Fibroblast of the conjunctiva (primary cell): Measurements from ENCODE around the gene GPR31.

ENCODE experiments used
- DNase-seq: peaks from one replicate; pipeline ENCODE4 v3.0.0-alpha.2; 2010; ENCODE audit warnings: low read depth

Gene GPR31

DNA sequence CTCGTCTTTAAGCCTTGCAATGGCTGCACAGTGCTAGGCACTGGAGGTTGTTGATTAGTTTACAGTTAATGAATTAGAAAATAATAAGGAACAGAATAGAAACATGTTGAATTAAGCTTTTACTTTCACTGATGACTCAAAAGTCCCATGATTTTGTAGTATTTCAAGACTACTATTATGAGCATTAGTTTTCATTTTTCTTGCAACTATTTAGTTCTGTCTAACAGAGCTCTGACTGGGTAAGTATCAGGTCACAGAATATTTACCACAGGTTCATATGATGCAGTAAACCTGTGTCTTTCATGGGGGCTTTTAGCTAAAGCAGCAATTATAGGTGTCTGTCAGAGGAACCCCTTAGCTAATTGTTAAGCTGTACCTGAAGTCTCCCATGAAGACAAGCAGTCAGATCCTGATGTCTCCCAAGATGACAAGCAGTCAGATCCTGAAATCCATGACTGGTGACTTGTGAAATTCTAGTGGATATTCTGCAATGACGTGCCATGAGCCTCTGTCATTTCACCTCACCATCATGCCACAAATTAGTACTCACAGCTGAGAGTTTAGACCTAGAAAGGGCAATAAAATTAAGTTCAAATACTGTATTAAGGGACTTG is 8.2 kb upstream of the GPR31 start:
- no peak for DNase-seq

- no peak for DNase-seq
Measured at GRCh38 chr6:167164261-167164660, 6.5 kb upstream of the GPR31 start.

- DNase-seq, result no peak
Measured at GRCh38 chr6:167163476-167164011, 5.8 kb upstream of the GPR31 start.

DNA sequence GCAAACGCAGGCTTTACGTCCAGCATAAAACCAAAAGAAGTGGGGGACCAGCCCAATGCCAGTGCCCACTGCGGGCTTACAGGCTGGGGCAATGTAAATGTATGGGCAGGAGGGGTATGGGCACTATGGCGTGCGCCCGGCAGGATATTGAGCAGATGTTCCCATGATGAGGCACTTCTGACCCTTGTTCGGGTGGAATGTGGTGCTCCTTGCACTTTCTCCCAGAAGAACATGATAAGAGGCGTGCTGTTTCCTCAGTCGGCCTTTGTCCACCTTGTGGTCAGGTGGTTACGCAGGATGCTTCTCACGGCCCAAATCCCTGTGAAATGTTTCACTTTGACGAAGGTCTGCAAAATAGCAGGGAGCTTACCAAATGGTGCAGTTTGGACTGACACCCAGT is 4.8 kb upstream of the GPR31 start:
- DNase-seq, result no peak

DNA sequence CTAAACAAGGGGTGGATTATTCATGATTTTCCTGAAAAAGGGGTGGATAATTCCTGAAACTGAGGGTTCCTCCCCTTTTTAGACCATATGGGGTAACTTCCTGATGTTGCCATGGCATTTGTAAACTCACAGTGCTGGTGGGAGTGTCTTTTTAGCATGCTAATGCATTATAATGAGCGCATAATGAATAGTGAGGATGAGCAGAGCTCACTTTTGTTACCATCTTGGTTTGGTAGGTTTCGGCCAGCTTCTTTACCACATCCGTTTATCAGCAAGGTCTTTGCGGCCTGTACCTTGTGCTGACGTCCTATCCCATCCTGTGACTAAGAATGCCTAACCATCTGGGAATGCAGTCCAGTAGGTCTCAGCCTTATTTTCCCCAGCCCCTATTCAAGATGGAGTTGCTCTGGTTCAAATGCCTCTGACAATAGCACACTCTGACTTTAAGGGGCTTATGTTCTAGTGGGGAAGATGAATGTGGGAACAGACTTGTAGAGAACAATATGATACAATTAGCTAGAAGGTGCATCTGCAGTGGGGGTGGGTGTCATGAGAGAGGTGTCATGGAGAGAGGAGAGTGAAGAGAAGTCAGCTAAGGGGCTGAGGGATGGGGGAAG is 4.2 kb upstream of the GPR31 start:
- DNase-seq, result no peak

- DNase-seq, result no peak
Measured at GRCh38 chr6:167157414-167157813, 366 bp downstream of the GPR31 start.

GRCh38 chr6:167154895-167155294 is 2.9 kb downstream of the GPR31 start:
- DNase-seq, result no peak

GRCh38 chr6:167154291-167154690 is 3.5 kb downstream of the GPR31 start:
- no peak for DNase-seq

- DNase-seq, result no peak
Measured at GRCh38 chr6:167153521-167153959, 4.2 kb downstream of the GPR31 start.

DNA sequence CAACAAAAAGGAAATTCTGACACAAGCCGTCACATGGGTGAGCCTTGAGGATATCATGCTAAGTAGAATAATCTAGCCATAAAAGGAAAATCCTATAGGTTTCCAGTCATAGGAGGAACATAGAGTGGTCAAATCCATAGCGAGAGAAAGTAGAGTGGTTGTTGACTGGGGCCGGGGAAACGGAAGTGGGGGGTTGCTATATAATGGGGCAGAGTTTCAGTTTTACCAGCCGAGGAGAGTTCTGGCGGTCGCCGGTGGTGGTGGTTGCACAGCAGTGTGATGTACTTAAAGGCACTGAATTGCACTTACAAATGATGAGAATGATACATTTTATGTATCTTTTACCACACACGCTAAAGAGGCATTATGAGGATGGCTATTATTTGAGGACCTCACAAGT is 4.9 kb downstream of the GPR31 start:
- no peak for DNase-seq

- no peak for DNase-seq
Measured at GRCh38 chr6:167151648-167152047, 6.1 kb downstream of the GPR31 start.

DNA sequence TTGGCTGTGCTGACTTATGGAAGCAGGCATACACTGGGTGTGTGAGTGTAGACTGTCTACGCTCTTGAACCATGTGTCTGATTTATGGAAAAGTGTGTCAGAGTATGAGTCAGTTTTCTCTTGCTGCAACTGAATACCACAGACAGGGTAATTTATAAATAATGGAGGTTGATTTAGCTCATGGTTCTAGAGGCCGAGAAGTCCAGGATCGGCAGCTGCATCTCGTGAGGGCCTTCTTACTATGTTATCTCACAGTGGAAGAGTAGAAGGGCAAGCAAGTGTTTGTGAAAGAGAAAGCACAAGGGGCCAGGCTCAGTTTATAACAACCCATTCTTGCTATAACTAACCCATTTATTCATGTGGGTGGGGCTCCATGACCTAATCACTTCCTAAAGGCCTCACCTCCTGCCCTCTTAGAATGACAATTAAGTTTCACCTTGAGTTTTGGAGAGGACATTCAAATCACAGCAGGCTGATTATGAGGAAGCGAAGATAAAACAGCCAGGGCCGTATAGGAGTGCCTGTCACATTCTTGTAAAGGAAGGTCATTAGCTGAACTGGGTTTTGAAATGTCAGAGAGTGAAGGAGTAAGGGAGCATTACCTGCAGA is 6.7 kb downstream of the GPR31 start:
- DNase-seq, result no peak

DNA sequence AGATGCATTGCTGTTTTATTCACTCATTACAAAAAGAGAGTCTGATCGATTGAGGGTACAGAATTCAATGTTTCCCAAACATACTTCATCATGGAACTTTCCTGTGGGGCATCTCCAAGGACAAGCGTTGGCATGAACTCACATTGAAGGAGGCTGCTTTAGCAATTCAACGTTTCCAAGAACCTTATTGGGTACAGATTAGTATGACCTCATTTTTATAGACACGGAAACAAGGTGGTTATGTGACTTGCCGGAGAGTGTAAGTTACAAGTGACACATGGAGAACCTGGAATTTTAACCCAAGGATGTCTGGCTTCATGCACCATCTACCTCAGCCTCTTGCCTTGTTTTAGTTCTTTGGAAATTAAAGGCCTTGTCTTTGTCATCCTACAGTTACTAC is 8.8 kb downstream of the GPR31 start:
- DNase-seq, result no peak

DNA sequence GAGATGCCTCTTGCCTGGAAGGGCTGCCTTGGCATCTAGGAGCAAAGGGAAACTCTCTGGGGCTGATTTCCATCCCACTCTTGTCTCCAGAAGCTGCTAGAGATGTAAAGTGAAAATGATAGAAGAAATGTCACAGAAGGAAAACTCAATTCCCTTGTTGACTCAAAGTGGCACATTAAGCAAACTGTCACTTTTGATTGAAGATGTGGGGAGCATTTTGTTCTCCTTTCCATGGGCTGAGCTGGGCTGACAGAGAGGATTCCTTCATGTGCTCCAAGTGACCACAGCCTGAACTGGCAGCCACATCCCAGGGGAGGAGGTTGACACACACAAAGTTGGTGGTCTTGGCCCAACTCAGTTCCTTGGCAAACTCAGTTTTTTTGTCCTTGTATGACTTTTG is 9.8 kb downstream of the GPR31 start:
- DNase-seq, result no peak

- no peak for DNase-seq
Measured at GRCh38 chr6:167146977-167147376, 10.8 kb downstream of the GPR31 start.

DNA sequence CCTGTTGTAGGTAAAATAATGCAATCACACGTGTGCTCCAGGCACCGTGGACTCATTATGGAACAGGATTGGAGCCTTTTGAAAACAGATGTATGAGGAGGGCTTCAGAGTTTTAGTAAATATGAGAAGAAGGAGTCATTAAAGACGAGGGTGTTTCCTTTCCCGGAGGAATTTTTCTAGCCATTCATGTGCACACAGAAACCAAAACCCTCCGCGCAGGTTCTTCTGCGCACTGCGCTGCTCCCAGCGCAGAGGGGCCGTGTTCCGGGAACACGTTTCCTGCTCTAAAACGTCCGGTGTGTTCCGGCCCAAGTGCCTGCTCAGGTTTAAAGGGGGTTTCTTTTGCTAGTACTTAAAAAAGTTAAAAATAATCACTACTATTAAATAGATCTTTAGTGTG is 11.6 kb downstream of the GPR31 start:
- DNase-seq, result no peak

DNA sequence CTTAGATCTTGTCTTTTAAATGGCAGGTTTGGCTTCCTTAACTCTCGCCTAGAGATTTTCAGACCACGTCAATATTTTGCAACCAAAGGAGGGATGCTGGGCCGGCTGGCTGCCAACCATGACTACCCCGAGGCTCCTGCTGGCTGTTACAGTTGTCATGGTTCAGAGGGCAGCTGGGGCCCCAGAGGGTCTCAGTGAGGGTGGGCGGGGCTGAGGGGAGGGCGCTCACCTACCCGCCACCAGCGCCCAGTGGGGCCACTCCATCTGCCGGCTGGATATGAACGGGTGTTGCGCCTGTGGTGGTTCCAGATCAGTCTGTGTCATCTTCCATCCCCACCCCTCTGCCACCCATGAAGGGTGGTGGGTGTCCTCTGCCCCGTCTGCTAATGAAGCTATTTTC is 12.3 kb downstream of the GPR31 start:
- DNase-seq, result no peak

DNA sequence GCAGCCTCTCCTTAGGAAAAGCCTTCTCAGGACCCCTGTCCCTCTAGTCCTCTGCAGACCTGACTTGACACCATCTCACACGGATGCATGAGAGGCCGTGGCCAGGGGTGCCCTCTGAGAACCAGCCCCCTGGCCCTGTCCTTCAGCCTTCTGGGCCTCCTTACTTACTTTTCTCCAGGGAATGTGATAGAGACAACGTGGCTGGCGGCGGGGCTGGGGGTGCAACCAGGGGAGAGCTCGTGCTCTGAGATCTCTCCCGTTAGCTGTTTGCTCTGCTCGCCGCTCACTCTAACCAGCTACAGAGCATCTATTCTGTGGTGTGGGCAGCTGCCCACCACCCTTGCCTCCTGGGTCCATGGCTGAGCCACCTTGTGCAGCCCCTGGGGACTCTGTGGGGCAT is 14.7 kb downstream of the GPR31 start:
- no peak for DNase-seq

DNA sequence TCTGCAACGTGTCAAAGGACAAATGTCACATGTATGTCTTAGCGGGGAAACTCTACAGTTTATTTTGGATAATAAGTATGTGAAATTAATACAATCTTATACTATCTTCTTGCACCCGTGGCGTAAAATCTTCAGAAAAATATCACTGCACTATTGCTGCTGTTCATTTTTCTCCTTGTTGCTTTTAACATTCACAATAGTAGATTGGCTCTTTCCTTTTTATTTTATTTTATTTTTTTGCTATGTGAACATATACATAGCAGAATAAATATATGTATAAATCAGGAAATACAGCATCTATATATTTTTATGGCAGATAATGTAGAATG is 15.4 kb downstream of the GPR31 start:
- no peak for DNase-seq

- no peak for DNase-seq
Measured at GRCh38 chr6:167141667-167142432, 15.9 kb downstream of the GPR31 start.

DNA sequence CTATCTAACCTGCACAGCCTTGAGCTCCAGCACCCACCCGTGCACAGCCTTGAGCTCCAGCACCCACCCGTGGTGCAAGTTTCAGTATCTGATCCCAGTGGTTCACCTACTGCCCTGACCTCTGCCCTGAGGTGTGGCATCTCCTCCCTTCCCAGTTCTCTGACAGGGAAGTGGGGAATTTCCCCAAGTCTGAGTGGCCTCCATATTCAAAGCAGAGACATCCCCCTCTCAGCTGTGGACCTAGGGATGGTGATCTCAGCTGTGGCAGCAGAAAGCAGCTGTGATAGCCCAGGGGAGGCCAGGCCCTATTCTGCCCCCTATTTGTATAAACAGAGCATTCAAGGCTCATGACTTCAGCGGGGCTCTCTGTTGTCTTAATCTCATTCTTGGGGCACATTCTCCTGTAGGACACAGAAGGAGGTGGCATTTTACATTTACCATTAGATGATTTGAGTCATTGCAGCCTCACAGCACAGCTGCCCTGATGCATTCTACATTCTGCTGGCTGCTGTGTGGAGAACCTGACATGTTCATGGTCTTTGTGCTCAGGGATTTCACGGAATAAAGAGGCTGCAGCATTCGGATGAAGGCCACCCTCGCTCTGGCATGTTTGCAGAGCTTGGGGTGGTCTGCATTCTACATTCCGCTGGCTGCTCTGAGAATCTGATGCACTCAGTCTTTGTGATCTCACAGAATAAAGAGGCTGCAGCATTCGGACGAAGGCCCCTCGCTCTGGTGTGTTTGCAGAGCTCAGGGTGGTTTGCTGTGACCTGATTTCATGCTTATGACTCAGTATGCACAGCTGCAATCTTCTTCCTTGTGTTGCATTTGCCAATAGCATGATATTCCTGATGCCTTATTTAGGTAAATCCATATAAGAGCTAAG is 16.9 kb downstream of the GPR31 start:
- no peak for DNase-seq

DNA sequence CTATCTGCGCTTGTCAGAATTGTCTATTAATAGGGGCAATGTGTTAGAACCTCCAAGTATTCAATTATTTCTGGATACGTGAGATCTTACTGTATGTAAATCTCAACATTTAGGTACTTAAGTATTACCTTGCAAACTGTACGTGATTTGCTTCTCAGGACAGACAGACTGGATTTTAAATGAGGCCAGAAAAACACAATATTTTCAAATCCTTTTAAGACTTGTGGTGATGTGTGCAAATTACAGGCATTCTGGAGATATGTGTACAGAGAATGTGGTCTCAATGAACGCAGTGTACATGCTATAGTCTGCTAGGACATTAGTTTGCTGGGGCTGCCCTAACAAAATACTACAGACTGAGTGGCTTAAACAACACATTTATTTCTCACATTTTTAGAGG is 18.0 kb downstream of the GPR31 start:
- DNase-seq, result no peak
